Measurements from ENCODE around the gene COMMD1.
"Not testable (repeated sequence)": the region's sequence is repeated elsewhere in the genome, so short reads cannot be mapped to it uniquely, and the experiment has no call there.

Gene COMMD1

GRCh38 chr2:61966087-61966727 is 60.7 kb downstream of the COMMD1 start:
- DNase-seq (ENCODE audit: low spot score) = no peak

GRCh38 chr2:61967262-61967661 is 61.8 kb downstream of the COMMD1 start:
- no peak for DNase-seq (ENCODE audit: low spot score)

DNA sequence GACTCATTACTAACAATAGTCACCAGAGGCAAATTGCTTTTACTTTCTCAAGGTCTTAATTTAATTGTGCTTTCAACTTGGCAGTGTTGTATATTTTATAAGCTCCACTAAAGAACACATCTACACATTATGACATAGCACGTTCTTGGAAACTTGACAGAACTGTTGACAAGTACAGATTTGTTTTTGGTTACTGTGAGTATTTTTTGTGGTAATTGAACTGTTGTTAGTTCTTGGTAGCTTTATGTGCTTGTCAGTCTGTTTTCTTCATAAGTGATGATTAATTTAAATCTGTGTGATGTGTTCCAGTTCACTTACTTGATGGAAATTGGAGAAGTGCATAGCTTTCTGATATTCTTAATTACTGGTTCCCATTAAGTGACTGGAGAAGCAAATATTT is 63.9 kb downstream of the COMMD1 start:
- DNase-seq (ENCODE audit: low spot score) = no peak

DNA sequence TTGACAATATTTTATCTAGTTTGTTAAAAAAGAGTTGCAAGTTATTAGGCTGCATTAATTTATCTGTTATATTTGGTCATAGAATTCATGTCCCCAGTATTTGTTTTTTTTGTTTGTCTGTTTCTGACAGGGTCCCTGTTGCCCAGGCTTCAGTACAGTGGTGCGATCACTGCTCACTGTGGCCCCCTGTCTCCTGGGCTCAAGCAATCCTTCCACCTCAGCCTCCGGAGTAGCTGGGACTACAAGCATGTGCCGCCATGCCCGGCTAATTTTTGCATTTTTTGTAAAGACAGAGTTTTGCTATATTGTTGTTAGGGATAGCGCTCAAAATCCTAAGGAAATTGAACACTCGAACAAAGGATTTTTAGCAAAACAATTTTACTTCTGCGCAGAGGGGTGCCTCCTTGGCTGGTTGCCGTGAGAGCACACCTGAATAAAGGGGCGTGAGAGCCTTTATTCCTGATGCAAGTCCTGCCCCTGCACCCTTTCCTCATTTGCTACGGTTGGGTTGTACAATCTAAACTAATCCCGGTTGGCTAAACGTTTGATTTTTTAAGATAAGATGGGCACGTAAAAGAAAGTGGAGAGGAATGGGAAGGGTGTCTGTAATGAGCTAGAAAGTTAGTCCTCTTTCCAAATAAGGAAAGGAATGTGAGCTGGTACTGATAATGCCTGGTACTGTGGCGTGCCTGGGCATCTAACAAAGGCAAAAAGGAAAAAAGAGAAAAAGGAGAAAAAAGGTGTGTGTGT is 65.5 kb downstream of the COMMD1 start:
- no peak for DNase-seq (ENCODE audit: low spot score)

DNA sequence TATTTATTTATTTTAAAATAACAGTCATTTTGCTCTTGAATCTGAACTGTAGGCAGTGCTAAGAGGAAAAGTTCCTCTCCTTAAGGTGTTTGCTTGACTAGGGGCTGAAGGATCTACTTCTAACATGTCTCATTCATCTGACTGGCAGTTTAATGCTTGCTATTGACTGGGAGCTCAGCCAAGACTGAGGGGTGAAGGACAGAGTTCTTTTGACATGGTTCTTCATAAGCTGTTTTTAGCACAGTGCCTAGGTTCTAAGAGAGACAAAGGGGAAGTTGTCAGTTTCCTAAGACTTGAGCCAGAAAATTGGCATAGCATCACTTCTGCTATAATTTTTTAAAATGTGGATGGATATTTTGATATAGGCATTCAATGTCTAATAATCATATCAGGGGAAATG is 73.0 kb downstream of the COMMD1 start:
- DNase-seq (ENCODE audit: low spot score) = no peak

DNA sequence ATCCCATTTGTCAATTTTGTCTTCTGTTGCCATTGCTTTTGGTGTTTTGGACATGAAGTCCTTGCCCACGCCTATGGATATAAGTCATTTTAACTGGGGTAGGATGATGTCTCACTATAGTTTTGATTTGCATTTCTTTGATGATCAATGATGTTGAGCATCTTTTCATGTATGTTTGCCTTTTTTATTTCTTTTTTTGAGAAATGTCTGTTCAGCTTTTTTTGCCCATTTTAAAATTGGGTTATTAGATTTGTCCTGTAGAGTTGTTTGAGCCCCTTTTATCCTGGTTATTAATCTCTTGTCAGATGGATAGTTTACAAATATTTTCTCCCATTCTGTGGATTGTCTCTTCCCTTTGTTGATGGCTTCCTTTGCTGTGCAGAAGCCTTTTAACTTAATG is 75.3 kb downstream of the COMMD1 start:
- DNase-seq (ENCODE audit: low spot score) = no peak

DNA sequence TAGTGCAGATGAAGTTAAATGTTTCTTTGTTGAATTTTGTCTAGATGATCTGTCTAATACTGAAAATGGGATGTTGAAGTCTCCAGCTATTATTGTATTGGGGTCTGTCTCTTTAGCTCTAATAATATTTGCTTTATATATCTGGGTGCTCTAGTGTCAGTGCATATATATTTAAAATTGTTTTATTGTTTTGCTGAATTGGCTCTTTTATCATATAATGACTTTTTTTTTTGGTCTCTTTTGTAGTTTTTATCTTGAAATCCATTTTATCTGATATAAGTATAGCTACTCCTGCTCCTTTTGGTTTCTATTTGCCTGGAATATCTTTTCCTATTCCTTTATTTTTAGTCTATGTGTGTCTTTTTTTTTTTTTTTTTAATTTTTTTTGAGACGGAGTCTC is 79.2 kb downstream of the COMMD1 start:
- DNase-seq (ENCODE audit: low spot score) = no peak

DNA sequence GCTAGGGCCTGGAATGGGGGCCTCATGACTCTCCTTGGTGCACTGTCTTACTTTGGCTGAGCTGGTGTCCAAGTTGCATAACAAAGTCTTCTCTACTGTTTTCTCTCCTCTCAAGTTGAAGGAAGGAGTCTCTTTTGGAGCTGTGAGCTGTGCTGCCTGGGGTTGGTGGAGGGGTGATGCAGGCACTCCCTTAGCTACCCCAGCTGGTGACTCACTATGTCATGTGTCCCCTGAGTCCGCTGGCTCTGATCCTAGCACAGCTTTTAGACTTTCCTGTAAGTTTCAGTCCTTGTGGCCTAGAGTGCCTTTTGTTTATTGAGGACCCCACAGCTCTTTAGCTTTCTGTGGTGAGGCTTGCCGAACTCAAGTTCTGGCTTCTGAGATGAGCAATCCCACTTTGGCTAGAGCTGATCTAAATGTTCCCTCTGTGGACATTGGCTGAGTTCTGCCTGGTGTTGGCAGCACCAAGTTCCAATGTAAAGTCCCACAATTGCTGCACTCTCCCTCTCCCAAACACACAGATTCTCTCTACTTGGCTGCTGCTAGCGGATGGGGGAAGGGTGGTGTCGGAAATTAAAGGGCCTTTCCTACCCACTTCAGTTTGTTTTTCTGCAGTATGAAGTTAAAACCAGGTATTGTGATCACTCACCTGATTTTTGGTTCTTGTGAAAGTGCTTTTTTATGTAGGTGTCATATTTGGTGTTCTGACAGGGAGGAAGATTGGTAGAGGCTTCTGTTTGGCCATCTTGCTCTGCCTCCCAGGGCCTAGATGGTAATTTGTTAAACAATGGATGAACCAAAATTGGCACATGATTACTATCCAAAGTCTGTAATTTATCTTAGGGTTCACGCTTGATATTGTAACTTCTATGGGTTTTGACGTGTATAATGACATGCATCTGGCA is 83.2 kb downstream of the COMMD1 start:
- no peak for DNase-seq (ENCODE audit: low spot score)

GRCh38 chr2:61993422-61994024 is 88.0 kb downstream of the COMMD1 start:
- peak; percentile 43 for DNase-seq (ENCODE audit: low spot score)

- DNase-seq (ENCODE audit: low spot score) = no peak
Measured at GRCh38 chr2:61994531-61994930, 89.1 kb downstream of the COMMD1 start.

- DNase-seq (ENCODE audit: low spot score) = no peak
Measured at GRCh38 chr2:61995065-61995464, 89.6 kb downstream of the COMMD1 start.

GRCh38 chr2:61995515-61995914 is 90.0 kb downstream of the COMMD1 start:
- no peak for DNase-seq (ENCODE audit: low spot score)

DNA sequence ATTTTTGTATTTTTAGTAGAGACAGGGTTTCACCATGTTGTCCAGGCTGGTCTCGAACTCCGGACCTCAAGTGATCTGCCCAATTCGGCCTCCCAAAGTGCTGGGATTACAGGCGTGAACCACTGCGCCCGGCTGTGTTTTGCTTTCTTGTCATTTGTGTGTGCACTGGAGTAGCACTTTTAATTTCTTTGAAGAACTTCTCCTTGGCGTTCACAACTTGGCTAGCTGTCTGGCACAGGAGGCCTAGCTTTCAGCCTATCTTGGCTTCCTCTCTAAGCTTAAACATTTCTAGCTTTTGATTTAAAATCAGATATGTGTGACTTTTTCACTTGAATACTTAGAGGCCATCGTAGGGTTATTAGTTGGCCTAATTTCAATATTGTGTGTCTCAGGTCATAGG is 93.0 kb downstream of the COMMD1 start:
- DNase-seq (ENCODE audit: low spot score) = no peak

DNA sequence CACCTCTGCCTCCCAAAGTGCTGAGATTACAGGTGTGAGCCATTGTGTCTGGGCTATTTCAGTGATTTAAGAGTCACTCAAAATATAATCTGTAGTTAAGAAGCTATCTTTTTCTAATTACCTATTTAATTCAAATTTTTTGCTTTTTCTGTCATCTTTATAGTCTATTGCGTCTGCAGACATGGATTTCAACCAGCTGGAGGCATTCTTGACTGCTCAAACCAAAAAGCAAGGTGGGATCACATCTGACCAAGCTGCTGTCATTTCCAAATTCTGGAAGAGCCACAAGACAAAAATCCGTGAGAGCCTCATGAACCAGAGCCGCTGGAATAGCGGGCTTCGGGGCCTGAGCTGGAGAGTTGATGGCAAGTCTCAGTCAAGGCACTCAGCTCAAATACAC is 95.1 kb downstream of the COMMD1 start:
- no peak for DNase-seq (ENCODE audit: low spot score)

DNA sequence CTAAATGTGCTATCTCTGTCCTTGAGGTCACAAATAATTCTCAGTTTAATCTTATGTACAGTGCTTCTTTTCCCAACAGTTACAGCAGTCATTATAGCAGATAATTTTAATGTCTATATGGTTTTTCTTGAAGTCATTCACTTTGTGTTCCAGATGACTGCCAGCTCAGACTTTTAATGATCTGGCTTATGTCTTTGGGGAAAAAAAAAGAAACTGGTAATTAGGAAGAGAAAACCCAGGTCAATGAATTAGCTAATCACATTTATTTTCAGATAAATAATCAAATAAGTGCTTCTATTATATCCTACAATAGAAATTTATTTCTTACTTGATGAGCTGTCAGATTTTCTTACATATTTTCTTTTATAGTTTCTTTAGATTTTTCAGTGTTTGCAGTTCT is 96.0 kb downstream of the COMMD1 start:
- DNase-seq (ENCODE audit: low spot score) = no peak

- DNase-seq (ENCODE audit: low spot score) = not testable (repeated sequence)
Measured at GRCh38 chr2:62004428-62004827, 99.0 kb downstream of the COMMD1 start.

GRCh38 chr2:62007555-62007954 is 102.1 kb downstream of the COMMD1 start:
- DNase-seq (ENCODE audit: low spot score) = no peak

GRCh38 chr2:62010632-62011256 is 105.3 kb downstream of the COMMD1 start:
- no peak for DNase-seq (ENCODE audit: low spot score)

DNA sequence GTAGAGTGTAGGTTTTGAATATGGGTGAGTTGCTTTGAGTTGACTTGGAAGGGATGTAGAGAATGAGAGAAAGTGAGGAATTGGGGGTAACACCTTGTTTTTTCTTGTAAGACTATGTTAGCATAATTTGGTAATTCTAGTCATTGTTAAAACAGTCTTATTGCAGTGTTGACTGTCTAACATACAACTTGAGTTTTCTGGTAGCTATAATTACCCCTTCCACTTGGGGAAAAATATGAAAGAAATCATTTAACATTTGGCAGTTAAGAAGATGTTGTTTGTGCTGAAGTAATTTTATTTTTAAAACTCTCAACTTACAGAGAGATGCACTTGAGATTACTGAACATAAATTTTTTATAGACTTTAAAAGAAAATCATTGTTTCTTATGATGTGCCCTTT is 108.2 kb downstream of the COMMD1 start:
- no peak for DNase-seq (ENCODE audit: low spot score)

DNA sequence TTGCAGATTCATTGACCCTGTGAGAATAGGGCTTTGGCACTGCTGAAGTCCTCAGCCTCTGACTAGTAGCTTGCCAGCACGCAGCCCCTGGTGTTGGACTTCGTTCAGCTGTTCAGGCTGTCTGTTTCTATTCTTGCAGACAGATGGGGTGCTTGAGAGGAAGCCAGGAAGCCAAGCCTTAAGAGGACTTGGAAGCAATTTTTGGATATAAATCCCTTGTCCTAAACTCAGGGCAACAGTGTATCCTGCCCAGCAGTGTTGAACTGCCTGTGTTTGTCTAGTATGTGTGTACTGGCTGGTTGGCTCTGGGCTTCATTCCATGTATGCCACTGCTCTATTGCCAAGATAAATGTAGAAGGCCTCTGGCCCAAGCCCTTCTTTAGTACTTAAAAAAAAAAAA is 108.6 kb downstream of the COMMD1 start:
- DNase-seq (ENCODE audit: low spot score) = peak; percentile 34

- no peak for DNase-seq (ENCODE audit: low spot score)
Measured at GRCh38 chr2:62016957-62017356, 111.5 kb downstream of the COMMD1 start.

- DNase-seq (ENCODE audit: low spot score) = no peak
Measured at GRCh38 chr2:62029910-62030309, 124.4 kb downstream of the COMMD1 start.
